ENCODE data around the gene MRPL33.
A peak's percentile ranks its signal among the peaks of the same experiment; 100 is the strongest.

Gene MRPL33

DNA sequence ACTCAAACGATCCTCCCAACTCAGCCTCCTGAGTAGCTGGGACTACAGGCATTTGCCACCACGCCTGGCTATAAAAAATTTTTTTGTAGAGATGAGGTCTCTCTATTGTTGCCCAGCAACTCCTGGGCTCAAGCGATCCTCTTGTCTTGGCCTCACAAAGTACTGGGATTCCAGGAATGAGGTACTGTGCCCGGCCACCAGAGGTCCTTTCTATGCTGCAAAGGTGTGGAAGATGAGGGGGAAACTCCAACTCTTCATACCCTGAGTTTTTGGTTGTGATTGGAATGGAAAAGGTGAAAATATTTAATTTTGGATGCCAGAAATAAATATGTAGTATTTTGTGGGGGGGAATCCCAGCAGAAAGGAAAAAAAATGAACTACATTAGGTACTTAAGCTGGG, 36.0 kb downstream of the MRPL33 start:
- peak in 1 of 2 donors; percentile 1 for DNase-seq (ENCODE audit: low read depth in 1 of 2, low spot score in 1 of 2)

DNA sequence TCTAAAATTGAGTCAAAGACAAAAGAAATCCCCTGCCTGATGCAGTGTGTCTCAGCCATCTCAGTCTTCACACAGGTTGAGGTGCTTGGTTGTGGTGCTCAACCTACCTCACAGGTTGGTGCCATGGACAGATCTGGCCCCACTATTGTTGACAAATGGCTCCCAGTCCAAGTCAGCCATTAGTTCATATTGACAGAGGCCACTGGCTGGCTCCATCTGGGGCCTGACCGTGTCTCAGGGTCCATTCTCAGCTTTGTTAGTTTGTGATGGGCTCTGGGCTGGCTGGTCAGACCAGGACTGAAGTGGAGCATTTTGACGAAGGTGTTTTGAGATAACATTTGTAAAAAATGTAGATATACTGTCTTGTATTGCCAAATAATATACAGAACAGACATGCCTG, 36.9 kb downstream of the MRPL33 start:
- DNase-seq (ENCODE audit: low read depth in 1 of 2, low spot score in 1 of 2): no peak

DNA sequence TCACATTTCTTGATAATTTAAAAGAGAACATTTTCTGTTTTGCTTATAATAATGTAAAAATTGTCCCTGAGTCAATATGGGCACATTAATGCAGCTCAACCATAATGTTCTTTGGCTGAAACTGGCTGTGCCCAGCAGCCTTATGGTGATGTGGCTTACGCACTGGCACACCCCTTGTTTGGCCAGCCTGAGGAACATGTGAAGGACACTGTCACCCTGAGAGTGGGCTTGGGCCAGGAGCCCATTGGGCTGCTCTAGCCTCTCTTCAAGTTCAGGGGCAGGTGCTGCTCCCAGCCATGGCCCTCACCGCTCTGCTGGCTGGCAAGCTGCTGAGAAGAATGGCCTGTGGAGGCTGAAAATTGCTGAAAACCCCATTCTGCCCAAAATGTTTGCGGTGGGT, 37.5 kb downstream of the MRPL33 start:
- no peak for DNase-seq (ENCODE audit: low read depth in 1 of 2, low spot score in 1 of 2)

DNA sequence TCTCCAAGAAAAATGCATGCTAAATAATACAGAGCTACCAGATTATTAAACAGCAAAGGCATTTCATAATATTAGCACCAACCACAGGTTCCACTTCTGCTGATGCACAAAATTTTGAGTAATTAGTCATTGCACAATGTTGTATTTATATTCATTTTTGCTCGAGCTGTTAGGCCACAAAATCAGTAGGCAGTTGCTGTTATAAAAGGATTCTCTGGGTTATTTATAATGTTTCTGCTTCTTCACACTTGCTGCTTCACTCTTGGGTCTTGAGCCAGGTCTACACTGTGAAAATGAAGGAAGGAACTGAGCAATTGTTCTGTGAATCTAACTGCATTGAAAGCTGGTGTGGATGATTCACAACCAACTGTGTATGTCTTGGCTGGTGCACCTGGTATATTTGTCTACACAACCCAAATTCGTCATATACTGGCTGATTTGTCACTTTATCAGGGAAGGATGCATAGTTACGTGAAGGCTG, 38.3 kb downstream of the MRPL33 start:
- no peak for DNase-seq (ENCODE audit: low read depth in 1 of 2, low spot score in 1 of 2)

DNA sequence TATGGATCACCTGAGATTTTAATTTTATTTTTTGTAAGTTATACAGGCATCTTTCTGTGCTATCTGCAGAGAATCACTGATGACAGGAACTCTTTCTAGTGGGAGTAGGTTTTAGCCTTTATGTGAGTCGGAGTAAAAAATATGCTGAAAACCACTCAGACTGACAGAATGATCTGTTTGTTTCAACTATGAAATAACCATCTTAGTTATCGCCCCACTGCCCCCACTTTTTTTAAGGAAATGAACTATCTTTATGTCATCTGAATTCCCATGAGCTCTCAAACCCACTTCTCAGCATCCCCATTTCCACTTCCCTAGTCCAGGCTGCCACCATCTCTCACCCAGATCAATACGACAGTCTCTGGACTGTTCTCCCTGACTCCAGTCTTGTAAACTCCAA, 38.9 kb downstream of the MRPL33 start:
- no peak for DNase-seq (ENCODE audit: low read depth in 1 of 2, low spot score in 1 of 2)

DNA sequence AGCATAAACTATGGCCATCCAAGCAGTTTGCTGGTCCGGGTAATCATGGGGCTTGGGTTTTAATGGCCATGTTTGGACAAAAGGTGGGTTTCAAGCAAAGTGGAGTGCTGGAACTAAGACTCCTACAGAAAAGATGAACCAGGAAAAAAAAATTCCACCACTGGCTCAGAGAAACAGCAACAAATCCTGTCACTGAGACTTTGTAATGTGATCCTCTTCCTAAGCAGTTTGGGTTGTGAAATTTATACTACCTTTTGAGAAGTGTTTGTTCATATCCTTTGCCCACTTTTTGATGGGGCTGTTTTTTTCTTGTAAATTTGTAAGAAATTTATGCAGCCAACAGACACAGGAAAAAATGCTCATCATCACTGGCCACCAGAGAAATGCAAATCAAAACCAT, 40.2 kb downstream of the MRPL33 start:
- DNase-seq (ENCODE audit: low read depth in 1 of 2, low spot score in 1 of 2): no peak

DNA sequence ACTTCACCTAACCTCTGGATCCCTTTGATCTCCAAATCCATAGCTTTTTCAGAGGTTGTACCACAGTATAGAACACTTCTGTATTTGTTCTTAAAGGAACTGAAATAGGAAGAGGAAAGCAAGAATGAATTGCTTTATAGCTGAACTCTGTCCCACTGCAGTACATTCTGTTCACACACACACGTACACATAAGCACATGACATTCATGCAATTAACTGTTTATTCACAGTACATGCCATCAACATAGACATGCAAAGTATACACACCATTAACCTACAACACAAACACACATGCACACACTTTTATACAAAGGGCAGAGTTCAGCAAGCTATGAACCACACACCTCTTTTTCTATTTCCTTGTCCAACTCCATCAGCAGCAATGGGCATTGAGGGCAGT, 43.2 kb downstream of the MRPL33 start:
- no peak for DNase-seq (ENCODE audit: low read depth in 1 of 2, low spot score in 1 of 2)

DNA sequence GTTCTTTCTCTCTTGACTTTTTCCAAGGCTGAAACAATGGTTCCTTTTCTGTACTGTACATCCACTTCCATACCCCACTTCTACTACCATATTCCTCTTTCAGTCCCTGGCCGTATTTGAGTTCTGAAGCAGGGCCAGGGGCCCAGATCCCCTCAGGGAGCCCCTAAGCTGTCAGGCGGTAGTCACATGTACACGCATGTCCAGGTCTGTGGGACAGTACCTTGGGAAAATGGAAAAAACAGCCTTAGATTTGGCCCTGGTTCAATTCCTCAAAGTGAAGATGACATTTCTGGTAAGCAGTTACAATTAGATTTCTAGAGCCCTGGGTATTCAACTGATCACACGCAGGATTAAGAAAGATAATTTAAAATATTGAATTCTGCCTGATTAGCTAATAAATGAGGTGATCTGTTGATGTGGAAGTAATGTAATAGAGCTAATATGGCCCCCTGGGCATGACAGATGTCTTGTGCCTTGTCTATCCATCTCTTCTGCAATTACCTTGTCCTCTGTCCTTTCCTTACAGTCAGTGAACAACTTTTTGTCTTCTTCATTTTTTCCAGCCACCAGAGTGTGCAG, 44.4 kb downstream of the MRPL33 start:
- no peak for DNase-seq (ENCODE audit: low read depth in 1 of 2, low spot score in 1 of 2)

DNA sequence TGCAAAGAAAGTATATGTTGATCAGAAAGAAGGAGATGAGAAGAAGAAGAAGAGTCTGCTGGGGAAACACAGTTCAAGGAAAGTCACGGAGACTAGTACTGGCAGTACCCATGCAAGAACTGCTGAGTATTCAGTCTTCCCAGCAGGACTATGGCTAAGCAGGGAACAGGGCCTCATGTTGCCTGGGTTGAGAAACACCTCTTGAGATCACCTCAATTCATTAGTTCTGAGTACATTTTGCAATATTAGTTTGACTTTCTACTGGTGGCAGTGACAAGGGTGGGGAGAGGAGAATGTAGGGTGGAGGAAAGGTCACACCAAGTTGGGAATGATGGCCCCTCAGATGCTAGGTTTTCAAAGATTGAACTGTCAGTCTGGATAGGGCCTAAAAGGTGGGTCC, 50.5 kb downstream of the MRPL33 start:
- no peak for DNase-seq (ENCODE audit: low read depth in 1 of 2, low spot score in 1 of 2)

DNA sequence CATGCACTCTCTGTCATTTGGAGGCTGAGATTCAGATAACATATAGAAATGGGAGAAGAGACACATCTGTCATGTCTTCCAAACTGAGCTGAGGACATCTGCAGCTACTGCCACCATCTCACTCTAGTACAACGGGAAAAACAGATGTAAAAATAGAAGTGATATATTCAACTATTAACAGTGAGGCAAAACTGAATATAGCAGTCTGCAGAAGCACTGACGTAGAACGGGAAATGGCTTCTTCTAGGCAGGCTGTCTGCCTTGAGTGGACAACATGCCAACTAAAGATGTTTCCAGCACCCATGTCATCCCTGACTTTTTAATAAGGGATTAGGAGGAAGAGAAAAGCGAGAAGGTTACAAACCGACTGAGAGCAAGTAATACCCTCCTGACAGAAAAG, 51.6 kb downstream of the MRPL33 start:
- no peak for DNase-seq (ENCODE audit: low read depth in 1 of 2, low spot score in 1 of 2)

DNA sequence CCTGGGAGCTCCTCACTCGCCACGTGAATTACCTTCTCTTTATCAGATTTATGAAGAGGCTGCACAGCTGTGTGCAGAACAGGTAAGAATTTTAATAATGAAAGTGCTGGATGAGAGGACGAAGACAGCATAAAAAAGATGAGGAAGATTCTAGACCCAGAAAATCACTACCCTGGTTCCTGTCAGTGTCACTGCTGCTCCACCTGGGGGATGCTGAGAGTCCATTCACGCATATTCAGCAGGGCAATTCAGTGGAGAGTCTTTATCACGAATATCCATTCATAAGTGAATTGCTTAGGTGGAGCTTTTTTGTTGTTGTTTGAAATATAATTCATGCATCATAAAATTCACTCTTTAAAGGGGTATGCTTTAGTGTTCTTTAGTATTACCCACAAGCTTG, 52.0 kb downstream of the MRPL33 start:
- no peak for DNase-seq (ENCODE audit: low read depth in 1 of 2, low spot score in 1 of 2)

DNA sequence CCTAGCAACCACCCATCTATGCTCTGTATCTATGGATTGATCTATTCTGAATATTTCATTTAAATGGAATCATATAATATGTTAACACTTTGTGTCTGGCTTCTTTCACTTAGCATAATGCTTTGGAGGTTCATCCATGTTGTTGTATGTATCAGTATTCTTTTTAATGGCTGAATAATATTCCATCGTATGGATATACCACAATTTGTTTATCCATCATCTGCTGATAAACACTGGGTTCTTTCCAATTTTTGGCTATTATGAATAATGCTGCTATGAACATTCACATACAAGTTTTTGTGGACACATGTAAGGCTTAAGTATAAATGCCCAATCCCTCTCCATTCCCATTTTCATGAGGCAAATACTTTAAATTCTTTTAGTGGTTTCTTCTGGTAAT, 52.9 kb downstream of the MRPL33 start:
- no peak for DNase-seq (ENCODE audit: low read depth in 1 of 2, low spot score in 1 of 2)

DNA sequence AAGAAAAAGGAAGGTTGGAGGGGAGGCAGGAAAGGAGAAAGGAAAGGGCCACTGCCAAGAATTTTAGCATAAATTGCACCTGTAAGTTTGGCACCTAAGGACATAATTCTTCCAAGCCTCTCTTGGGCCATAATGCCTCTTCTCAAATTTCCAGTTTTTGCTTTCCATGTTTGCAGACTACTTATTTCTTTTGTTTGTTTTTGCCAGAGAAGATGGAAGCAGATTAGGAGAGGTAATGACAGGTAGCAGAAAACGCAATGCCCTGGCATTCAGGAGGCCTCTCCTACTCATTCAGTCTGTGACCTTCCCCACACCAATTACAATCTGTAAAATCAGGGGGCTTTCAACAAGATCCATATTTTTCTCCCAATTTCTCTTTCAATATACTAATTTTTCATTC, 56.8 kb downstream of the MRPL33 start:
- no peak for DNase-seq (ENCODE audit: low read depth in 1 of 2, low spot score in 1 of 2)
